Measurements from ENCODE around the gene MRPL46.
"Not testable (repeated sequence)": the region's sequence is repeated elsewhere in the genome, so short reads cannot be mapped to it uniquely, and the experiment has no call there.

Gene MRPL46

DNA sequence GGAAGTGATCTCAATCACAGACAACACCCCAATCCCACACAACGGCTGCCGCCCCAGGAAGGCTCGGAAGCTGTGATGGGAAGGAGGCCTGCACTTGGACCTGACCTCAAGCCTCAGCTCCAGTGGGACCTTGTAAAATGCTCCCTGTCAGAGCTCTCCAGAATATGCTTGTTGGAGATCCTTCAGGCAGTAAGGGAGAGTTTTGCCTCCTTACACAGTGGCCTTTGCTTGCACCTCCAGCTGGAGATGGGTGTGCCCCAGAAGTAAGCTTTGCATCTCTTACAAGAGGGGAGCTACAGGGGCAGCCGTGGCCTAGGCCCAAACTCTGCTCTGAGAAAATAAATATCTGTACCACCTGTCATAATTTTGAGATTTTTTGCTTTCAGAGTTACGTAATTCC lies 10.7 kb upstream of the MRPL46 start:
- DNase-seq (ENCODE audit: low read depth): no peak

DNA sequence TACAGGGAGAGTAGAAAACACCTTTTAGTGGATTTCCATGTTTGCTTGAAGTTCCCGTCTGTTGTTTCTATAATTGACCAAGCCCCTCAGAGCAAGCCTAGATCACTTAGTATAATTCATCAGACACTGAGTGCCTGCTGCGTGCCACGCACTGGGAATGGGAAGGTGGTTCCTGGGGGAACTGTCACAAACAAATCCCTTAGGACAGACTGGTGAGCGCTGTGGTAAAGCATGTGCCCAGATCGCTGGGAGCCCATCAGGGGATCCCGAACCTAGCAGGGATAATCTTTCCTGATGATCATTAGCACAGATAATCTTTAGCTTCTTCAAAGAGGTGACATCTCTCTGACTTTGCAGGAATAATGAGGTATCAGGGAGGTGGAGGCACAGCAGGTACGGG lies 9.9 kb upstream of the MRPL46 start:
- DNase-seq (ENCODE audit: low read depth): no peak

GRCh38 chr15:88476635-88477060 lies 9.5 kb upstream of the MRPL46 start:
- no peak for DNase-seq (ENCODE audit: low read depth)

- not testable (repeated sequence) for DNase-seq (ENCODE audit: low read depth)
Measured at GRCh38 chr15:88473661-88474293, 6.6 kb upstream of the MRPL46 start.

GRCh38 chr15:88472225-88472624 lies 5.0 kb upstream of the MRPL46 start:
- DNase-seq (ENCODE audit: low read depth): no peak

DNA sequence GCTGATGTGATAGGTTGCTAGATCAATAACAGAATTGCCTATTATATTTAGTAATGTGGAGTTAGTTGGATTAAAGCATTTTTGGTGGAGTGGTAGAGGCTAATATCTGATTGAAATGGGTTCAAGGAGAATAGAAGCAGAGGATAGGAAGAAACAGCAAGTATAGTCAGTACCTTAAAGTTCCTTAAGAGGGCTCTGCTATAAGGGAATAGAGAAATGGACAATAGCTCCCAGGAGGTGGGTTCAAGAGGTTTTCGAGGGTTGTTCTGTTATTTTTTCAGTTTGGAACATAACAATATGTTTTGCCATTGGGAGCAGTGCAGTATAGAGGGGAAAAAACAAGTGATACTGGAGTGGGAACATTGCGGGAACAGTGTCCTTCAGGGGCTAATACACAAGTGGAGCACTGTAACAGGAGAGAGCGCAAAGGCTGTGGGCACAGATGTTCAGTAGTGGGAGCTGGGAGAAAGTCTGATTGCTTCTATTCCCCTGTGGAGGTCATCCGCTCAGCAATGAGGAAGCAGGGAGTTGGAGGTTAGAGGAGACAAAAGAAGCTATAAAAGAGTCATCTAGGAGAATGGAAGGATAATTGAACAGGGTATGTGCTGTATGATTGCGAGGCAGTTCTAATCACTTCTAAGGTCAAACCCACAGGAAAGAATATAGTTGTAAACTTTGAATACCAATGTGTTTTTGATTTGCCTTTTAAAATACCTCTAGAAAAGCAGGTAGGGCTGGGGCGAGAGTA lies 3.6 kb upstream of the MRPL46 start:
- DNase-seq (ENCODE audit: low read depth): no peak

DNA sequence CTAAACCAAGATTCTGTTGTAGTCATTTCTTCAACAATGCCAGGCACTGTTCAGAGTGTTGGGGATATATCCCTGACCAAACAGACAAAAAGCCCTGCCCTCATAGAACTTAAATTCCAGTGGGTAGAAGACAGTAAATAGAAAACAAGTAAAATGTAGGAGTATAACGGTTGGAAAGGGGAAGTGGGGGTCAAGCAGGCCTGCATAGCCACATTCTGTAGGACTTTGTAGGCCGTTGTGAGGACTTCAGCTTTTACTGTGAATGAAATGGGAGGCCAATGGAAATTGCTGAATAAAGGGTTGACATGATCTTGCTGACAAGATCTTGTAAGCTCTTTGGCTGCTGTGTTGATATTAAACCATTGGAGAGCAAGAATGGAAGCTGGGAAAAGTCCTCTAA lies 2.1 kb upstream of the MRPL46 start:
- DNase-seq (ENCODE audit: low read depth): no peak

DNA sequence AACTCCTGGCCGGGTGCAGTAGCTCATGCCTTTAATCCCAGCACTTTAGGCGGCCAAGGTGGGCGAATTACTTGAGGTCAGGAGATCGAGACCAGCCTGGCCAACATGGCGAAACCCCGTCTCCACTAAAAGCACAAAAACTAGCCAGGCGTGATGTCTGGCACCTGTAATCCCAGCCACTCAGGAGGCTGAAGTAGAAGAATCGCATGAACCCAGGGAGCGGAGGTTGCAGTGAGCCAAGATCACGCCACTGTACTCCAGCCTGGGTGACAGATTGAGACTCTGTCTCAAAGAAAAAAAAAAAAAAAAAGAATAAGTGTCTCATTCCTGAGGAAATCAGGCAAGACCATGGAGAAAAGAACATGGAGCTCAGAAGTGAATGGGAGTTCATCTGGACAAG lies 1.5 kb upstream of the MRPL46 start:
- DNase-seq (ENCODE audit: low read depth): not testable (repeated sequence)

- no peak for DNase-seq (ENCODE audit: low read depth)
Measured at GRCh38 chr15:88467935-88468528, 844 bp upstream of the MRPL46 start.

DNA sequence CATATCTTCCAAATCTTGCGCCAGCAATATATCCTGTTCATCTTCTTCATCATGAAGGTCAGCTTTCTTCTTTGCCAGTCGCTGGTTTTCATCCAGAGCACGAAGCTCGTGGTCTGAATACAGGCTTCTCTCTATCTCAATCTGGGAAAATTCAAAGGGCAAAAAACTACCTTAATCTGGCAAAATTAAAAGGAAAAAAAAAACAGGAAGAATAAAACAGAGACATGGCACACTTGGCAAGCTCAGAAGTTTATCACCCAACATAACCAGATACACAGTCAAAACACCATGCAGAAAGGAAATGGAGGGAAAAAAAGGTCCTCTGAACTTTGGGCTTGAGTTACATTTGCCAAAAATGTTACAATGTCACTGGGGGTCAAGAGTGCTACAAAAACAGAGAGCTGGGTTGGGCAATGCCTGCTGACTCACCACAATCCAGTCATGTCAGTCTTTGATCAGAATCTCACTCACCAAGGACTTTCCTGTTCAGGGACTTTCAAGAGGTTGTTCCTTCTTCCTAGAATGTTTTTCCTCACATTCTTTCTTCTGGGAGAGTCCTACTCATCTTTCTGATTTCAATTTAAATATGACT lies 1.5 kb downstream of the MRPL46 start:
- DNase-seq (ENCODE audit: low read depth): no peak

- no peak for DNase-seq (ENCODE audit: low read depth)
Measured at GRCh38 chr15:88463870-88464532, 3.2 kb downstream of the MRPL46 start.

DNA sequence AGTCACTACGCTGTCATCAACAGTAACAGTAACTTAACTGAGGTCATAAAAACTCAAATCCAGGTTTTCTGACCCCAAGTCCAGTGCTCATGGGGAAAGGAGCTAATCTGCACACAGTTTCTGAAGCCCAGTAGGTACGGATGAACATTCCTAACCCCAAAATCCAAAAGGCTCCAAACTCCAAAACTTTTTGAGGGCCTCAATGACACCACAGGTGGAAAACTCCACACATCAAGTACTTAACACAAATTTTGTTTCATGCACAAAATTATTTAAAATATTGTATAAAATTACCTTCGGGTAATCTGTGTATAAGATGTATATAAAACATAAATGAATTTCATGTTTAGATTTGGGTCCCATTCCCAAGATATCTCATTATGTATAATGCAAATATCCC lies 10.5 kb downstream of the MRPL46 start:
- DNase-seq (ENCODE audit: low read depth): no peak

GRCh38 chr15:88454867-88455810 lies 12.0 kb downstream of the MRPL46 start:
- no peak for DNase-seq (ENCODE audit: low read depth)

- no peak for DNase-seq (ENCODE audit: low read depth)
Measured at GRCh38 chr15:88454236-88454635, 13.0 kb downstream of the MRPL46 start.

GRCh38 chr15:88453651-88454050 lies 13.5 kb downstream of the MRPL46 start:
- DNase-seq (ENCODE audit: low read depth): no peak

DNA sequence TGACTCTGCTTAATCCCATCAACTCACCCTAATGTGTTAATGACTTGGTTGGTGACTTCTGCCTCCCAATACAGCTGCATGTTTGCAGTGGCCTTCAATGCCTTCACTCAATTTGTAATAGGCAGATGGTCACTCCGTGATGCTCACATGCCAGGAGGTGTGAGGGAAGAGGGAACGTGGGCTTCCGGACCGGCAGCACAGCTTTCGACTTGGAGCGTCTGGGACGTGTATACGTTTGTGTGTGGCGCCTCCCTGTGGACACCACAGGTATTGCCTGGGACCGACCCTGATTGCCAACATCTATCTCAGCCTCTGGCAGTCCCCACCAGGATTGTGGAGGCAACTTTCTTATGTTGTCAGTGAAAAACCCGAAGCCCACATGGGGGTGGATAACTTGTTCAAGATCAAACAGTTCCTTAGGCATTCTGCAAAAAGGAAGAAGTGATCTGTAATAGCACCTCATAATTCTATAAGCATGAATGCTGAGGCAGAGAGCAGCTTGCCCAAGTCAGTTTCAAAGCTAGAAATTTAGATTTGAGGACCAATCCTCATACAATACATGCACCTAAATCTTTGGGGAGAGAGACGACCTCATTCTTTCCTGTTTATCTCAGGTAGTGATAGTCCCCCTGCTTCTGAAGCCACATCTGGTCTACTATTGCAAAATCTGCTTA lies 16.9 kb downstream of the MRPL46 start:
- no peak for DNase-seq (ENCODE audit: low read depth)

DNA sequence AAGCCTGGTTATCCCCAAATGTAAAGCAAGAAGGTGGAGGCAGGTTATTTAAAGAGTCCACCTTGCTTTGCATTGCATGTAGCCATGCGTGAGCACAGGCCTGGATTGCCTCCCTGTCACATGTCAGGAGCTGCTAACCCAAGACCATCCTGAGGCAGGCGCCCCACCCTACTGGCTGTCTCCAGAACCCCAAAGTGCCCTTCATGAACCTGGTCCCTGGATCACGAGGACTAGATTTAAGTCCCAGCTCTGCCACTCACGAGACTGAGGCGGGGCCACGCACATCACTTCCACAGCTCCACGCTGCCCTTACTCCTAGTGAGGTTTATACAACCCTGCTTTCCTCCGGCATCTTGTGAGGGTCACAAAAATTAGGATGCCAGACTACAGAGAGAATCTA lies 17.6 kb downstream of the MRPL46 start:
- DNase-seq (ENCODE audit: low read depth): no peak

DNA sequence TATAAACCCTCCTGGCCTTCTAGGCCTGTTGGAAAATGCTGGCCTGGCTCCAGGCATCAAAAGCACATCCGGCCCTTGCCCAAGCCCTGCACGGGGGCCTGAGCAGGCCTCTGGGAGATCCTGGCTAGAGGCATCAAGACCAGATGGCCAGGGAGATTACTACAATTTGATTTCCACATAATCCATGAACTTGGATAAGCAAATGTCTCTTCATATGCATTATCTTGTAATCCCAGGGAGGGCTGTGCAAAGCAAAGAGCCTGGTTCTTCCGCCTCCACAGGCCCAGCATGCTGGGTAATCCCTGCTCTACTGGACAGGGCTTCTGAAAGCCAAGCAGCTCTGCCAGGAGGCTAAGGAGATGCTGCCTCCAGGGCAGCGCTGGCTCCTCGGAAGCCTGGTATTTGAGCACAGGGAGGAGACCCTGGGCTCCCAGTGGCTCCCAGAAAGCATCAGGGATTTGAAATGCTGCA lies 18.2 kb downstream of the MRPL46 start:
- DNase-seq (ENCODE audit: low read depth): no peak

DNA sequence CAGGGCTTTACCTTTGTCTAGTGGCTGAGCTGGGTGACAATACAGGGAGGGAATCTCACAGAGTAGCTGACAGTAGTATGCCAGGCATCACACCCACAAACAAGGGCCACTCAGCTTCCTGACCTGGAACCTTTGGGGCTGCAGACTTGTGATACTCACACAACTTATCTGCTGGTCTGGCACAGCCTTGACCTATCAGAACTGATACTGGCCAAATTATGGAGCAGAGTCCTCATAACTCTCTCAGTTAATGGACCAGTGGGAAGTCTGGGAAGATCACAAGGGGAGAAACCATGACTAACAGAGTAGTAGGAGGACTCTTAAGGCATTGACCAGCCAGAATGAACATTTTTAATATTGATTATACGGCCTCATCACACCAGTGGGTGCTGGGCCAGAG lies 19.4 kb downstream of the MRPL46 start:
- DNase-seq (ENCODE audit: low read depth): no peak

GRCh38 chr15:88447206-88447605 lies 20.0 kb downstream of the MRPL46 start:
- no peak for DNase-seq (ENCODE audit: low read depth)

All from activated gamma-delta T cell treated with anti-CD3 and anti-CD28 coated beads, Interleukin-2, amount 50 U/mL, for 16 hours (primary cell).